Panc1 (cell line): Measurements from ENCODE around the gene MSRB1. TPM values are rescaled to one million over a fixed set of nuclear protein-coding genes. Genes with fewer than 3 reads are reported as not detected.

ENCODE experiments used
- ATAC-seq: fragments of 200-7000 bp; cut with Tn5 transposase; 2 replicates; pipeline ENCODE4 v1.9.1; 2020; ENCODE audit warnings: mild to moderate bottlenecking, moderate library complexity
- BruUV-seq: library from RNA; stranded (reverse); fragments of 400-500 nt; replicated peaks from 2 replicates; lab custom pipeline; 2021; lab: Mats Ljungman, UMichigan
- CTCF ChIA-PET: fragments of 300-600 bp; sonication (Branson Sonifier 250); formaldehyde crosslinking; loops from one replicate; lab custom pipeline; 2022; ENCODE audit warnings: antibody characterized with exemption; lab: Charles Lee
- POLR2A ChIA-PET: fragments of 300-600 bp; sonication (Branson Sonifier 250); formaldehyde crosslinking; loops from one replicate; lab custom pipeline; 2022; ENCODE audit warnings: antibody characterized with exemption; lab: Charles Lee
- DNase-seq: peaks from one replicate; pipeline ENCODE4 v3.0.0-alpha.2; 2010; ENCODE audit warnings: low read depth, low spot score
- H3K27ac ChIP-seq: 2 replicates; pipeline ENCODE4 v1.5.1; 2011; ENCODE audit warnings: mild to moderate bottlenecking, low read length, inconsistent platforms
- H3K27me3 ChIP-seq: fragments of 200-500 bp; sonication (Bioruptor generic); 2 replicates; pipeline ENCODE4 v1.6.0; 2014; ENCODE audit warnings: low read length, inconsistent platforms; ENCODE audit not compliant: control insufficient read depth, insufficient read depth
- H3K36me3 ChIP-seq: fragments of 200-500 bp; sonication (Bioruptor generic); 2 replicates; pipeline ENCODE4 v1.5.1; 2014; ENCODE audit warnings: inconsistent platforms, mild to moderate bottlenecking, low read length, moderate library complexity; ENCODE audit not compliant: control insufficient read depth, insufficient read depth
- H3K4me1 ChIP-seq: 2 replicates; pipeline ENCODE4 v1.5.1; 2011; ENCODE audit warnings: inconsistent platforms, mild to moderate bottlenecking, low read length, moderate library complexity; ENCODE audit not compliant: control insufficient read depth, insufficient read depth
- H3K4me3 ChIP-seq, 2 experiments: 2 replicates each; pipeline ENCODE4 v1.5.1; 2011 to 2012; ENCODE audit warnings: low read depth in 2 of 2, low read length in 2 of 2, mild to moderate bottlenecking in 2 of 2, inconsistent platforms in 1 of 2, moderate library complexity in 1 of 2
- H3K9me3 ChIP-seq: fragments of 200-500 bp; sonication (Bioruptor generic); 2 replicates; pipeline ENCODE4 v1.5.1; 2014; ENCODE audit warnings: low read depth, mild to moderate bottlenecking, inconsistent platforms, low read length, moderate library complexity; ENCODE audit not compliant: control insufficient read depth, insufficient read depth
- CTCF ChIP-seq: fragments of 450-650 bp; IDR thresholded peaks from 2 replicates; pipeline ENCODE4 v1.5.1; 2017; ENCODE audit warnings: mild to moderate bottlenecking
- POLR2AphosphoS5 ChIP-seq: IDR thresholded peaks from 2 replicates; pipeline ENCODE4 v1.6.1; 2012; ENCODE audit warnings: mild to moderate bottlenecking, low read depth, low read length, moderate library complexity
- SIN3A ChIP-seq: IDR thresholded peaks from 2 replicates; pipeline ENCODE4 v1.6.1; 2012; ENCODE audit warnings: low read depth, mild to moderate bottlenecking, low read length, moderate library complexity, borderline replicate concordance; ENCODE audit not compliant: insufficient read depth
- TCF7L2 ChIP-seq: IDR thresholded peaks from 2 replicates; pipeline ENCODE4 v1.6.1; 2011; ENCODE audit warnings: mild to moderate bottlenecking, low read depth, low read length, inconsistent platforms
- in situ Hi-C: cut with HindIII; loops from 2 replicates; pipeline ENCODE4 v1.10.0; 2016; ENCODE audit warnings: low sequenced_read_pairs, low pct_unique_long_range_greater_than_20kb
- intact Hi-C: fragments of 100-400 bp; cut with micrococcal nuclease; formaldehyde crosslinking; loops from one replicate; pipeline ENCODE4 v1.10.0; 2022; ENCODE audit not compliant: unreplicated experiment
- total RNA-seq: library from RNA; stranded (reverse); gene quantifications from one replicate; pipeline ENCODE4 v1.2.1, GENCODE V29; 2021; ENCODE audit not compliant: unreplicated experiment
- TF ChIP-seq, protein P1 (sequence below), 2 experiments: IDR thresholded peaks; 2 replicates each; pipeline ENCODE4 v1.6.1; 2011 to 2012; ENCODE audit warnings: low read depth in 2 of 2, control low read depth in 1 of 2, low read length in 1 of 2, mild to moderate bottlenecking in 1 of 2, moderate library complexity in 1 of 2; ENCODE audit not compliant: insufficient read depth in 1 of 2

Gene MSRB1
- total RNA-seq, 1 experiment from 2014 or later: 25.3 TPM

DNA sequence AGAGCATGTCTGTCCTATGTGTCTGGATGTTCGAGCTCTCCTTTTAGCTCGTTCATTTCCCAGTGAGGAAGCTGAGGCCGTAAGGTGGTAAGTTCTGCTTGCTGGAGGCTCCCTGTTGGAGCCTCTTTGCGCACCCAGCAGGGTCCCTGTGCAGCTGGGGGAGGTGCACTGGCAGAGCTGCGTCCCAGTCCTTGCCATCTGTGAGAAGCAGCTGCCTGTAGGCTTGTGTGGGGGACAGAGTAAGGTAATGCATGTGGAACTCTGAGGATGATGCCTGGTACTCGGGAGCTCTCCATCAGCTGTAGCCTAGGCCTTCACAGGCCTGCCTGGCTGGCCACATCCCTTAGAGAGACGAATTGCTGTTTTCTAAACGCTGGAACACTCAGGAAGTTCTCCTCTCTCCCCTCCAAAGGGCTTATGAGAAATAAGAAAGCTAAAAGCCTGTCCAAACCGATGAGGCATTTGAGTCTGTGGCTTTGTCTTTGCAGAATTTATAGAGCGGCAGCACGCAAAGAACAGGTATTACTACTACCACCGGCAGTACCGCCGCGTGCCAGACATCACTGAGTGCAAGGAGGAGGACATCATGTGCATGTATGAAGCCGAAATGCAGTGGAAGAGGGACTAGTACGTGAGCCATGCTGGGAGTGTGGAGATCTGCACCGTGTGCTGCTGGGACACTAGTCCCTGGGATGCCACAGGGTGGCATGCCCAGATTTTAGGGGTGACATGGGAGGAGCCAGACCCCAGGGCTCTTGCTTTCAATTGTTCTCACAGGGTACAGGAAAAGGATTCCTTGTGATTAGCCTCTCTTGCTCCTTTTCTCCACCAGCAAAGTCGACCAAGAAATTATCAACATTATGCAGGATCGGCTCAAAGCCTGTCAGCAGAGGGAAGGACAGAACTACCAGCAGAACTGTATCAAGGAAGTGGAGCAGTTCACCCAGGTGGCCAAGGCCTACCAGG lies 17.9 kb upstream of the MSRB1 start:
- CTCF ChIA-PET: no interaction called here
- TF ChIP-seq TCF7L2 (no peak), POLR2AphosphoS5 (peak; percentile 89), SIN3A (peak; percentile 63; the same call in 1 of the 2 replicates), CTCF (no peak)
- BruUV-seq: TSS peak; percentile 82

DNA sequence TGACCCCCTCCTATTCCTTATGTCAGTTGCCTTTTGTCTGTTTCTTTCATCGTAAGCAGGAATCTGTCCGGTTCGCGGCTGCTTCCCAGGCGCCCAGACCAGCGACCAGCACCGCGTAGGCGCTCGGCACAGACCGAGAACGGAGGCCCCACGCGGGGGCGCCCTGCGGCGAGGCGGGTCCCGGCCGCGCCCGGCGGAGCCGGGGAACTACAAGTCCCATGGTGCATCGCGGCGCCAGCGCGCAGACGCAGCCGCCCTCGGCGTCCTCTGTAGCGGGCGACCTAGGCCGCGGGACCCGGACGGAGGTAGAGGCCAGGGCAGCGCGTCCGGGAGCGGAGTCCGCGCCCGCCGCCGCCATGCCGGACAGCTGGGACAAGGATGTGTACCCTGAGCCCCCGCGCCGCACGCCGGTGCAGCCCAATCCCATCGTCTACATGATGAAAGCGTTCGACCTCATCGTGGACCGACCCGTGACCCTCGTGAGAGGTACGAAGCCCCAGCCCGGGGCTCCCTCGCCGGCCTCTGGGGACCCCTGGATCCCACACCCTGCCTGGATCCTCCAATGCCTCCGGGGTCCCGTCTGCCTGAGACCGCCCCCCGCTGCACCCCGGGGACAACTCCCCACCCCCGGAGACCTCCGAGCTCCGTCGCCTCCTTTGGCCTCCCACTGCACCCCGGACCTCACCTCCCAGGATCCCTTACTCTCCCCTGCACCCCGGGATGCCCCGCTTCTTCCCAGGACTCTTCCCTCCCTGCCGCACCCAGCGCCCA lies 16.5 kb upstream of the MSRB1 start, which contains the start of gene NDUFB10:
Gene NDUFB10, plus strand, starts transcription at position 270 of the 771 bp plus-strand sequence. Its CDS starts 87 bp downstream, at position 357.
- H3K9me3 ChIP-seq: no peaks in the 10 kb centered on the region
- intact Hi-C loops: no loop called here
- H3K4me1 ChIP-seq: peaks cover 12% of the 10 kb centered on the region
- H3K27me3 ChIP-seq: no peaks in the 10 kb centered on the region
- no TSS peak for BruUV-seq
- H3K27ac ChIP-seq: peak within 1 kb of the TSS; percentile 83
- DNase-seq: no peak
- POLR2A ChIA-PET: no interaction called here
- CTCF ChIA-PET: no interaction called here
- H3K4me3 ChIP-seq: peak within 1 kb of the TSS; percentile 75 to 80
- H3K36me3 ChIP-seq: peaks cover 8% of the 10 kb centered on the region
- in situ Hi-C loops: no loop called here
- TF ChIP-seq SIN3A: peak; percentile 89; the same call in 1 of the 2 replicates
- peak; percentile 85 for TF ChIP-seq POLR2AphosphoS5
- peak; percentile 96 for TF ChIP-seq CTCF
- peak; percentile 44; the same call in 1 of the 2 replicates for TF ChIP-seq TCF7L2
- TF ChIP-seq, protein P1, sequence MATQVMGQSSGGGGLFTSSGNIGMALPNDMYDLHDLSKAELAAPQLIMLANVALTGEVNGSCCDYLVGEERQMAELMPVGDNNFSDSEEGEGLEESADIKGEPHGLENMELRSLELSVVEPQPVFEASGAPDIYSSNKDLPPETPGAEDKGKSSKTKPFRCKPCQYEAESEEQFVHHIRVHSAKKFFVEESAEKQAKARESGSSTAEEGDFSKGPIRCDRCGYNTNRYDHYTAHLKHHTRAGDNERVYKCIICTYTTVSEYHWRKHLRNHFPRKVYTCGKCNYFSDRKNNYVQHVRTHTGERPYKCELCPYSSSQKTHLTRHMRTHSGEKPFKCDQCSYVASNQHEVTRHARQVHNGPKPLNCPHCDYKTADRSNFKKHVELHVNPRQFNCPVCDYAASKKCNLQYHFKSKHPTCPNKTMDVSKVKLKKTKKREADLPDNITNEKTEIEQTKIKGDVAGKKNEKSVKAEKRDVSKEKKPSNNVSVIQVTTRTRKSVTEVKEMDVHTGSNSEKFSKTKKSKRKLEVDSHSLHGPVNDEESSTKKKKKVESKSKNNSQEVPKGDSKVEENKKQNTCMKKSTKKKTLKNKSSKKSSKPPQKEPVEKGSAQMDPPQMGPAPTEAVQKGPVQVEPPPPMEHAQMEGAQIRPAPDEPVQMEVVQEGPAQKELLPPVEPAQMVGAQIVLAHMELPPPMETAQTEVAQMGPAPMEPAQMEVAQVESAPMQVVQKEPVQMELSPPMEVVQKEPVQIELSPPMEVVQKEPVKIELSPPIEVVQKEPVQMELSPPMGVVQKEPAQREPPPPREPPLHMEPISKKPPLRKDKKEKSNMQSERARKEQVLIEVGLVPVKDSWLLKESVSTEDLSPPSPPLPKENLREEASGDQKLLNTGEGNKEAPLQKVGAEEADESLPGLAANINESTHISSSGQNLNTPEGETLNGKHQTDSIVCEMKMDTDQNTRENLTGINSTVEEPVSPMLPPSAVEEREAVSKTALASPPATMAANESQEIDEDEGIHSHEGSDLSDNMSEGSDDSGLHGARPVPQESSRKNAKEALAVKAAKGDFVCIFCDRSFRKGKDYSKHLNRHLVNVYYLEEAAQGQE (IDR thresholded peaks at IDR 0.05; ENCODE audit: insufficient read depth in 1 of 2, low read depth in 2 of 2, low read length in 1 of 2): no peak
- peak; percentile 86 for ATAC-seq

More for the DNA sequence above, 17.9 kb upstream of the MSRB1 start:
- peaks cover 11% of the 10 kb centered on the region for H3K36me3 ChIP-seq
- in situ Hi-C loops: no loop called here
- intact Hi-C loops: no loop called here
- H3K9me3 ChIP-seq: no peaks in the 10 kb centered on the region
- H3K27ac ChIP-seq: peak overlapping the region; percentile 72
- no peaks in the 10 kb centered on the region for H3K27me3 ChIP-seq
- no peak for DNase-seq
- peaks cover 12% of the 10 kb centered on the region for H3K4me1 ChIP-seq
- POLR2A ChIA-PET: interaction anchor here (0.6 kb wide), 2 partner anchors 125 to 467 kb away, joined by 4 to 8 read pairs; no protein-coding TSS in a partner anchor
- H3K4me3 ChIP-seq: peak overlapping the region; percentile 75 to 80
- peak; percentile 50 for ATAC-seq
